RWPE1 (cell line): Measurements from ENCODE around the gene NCAPD3.

Source experiments
- CTCF ChIA-PET: fragments of 350-600 bp; sonication (Branson Sonifier 250); formaldehyde crosslinking; extraction: SDS; loops from one replicate; lab custom pipeline; 2021; lab: Yijun Ruan, JAX
- POLR2A ChIA-PET: fragments of 400-600 bp; formaldehyde crosslinking; extraction: SDS; loops from one replicate; lab custom pipeline; 2020; ENCODE audit warnings: antibody characterized with exemption; ENCODE audit not compliant: low non-redundant PET; lab: Yijun Ruan, JAX
- DNase-seq: peaks from one replicate; pipeline ENCODE4 v3.0.0; 2012; ENCODE audit warnings: low spot score
- H3K27ac ChIP-seq: fragments of 450-650 bp; 2 replicates; pipeline ENCODE4 v1.5.1; 2017
- CTCF ChIP-seq: fragments of 450-650 bp; conservative IDR thresholded peaks from 2 replicates; pipeline ENCODE4 v1.5.1; 2017; ENCODE audit warnings: low read depth, mild to moderate bottlenecking

The NCAPD3 gene

GRCh38 chr11:134233729-134234179 lies 10.0 kb upstream of the NCAPD3 start:
- TF ChIP-seq CTCF = no peak
- ChIA-PET CTCF (no interaction called here), POLR2A (interaction anchor here (1.1 kb wide), 1 partner anchor 10 kb away, joined by 3 read pairs; the partner anchor contains the start of genes NCAPD3 and VPS26B)
- DNase-seq = no peak
- H3K27ac ChIP-seq = no peak overlapping the region

DNA sequence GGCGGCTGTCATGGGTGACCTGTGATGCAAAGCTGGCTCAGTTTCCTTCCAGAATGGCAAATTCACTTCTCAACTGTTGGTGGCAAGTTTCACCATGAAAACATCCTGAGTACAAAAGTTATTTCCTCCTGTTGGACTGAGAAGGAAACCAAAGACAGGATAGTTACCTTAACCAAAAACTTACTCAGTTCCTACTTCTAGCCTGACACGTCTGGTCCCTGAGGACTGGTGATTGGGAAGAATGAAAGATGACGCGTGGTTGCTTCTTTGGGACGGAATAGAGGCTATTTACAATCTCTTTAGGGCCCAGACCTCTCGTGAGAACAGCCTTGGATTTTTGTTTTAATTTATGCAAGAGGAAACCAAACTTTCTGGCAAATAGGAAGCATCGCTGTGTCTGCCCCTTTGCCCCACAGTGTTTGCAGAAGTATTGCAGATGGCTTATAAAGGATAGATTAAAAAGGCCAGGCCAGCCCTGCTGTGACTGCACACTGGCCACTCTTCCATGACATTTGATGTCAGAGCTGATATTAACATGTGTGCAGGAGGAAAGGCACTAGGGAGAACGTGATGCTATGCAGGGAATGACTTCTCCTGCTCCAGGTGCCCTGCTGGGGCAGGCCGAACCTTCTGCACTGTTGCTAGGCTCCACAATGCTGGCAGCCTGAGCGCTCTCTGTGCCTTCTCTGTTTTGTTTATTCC lies 8.3 kb upstream of the NCAPD3 start:
- POLR2A ChIA-PET = no interaction called here
- no peak overlapping the region for H3K27ac ChIP-seq

GRCh38 chr11:134230339-134230738 lies 6.6 kb upstream of the NCAPD3 start:
- TF ChIP-seq CTCF = no peak
- no peak overlapping the region for H3K27ac ChIP-seq
- ChIA-PET CTCF (interaction anchor here (0.6 to 0.7 kb wide), 2 partner anchors 25 to 305 kb away, joined by 3 read pairs; no protein-coding TSS in a partner anchor), POLR2A (no interaction called here)
- DNase-seq = no peak

More for the DNA sequence above, 8.3 kb upstream of the NCAPD3 start:
- no peak for TF ChIP-seq CTCF
- DNase-seq = no peak
- CTCF ChIA-PET = no interaction called here

DNA sequence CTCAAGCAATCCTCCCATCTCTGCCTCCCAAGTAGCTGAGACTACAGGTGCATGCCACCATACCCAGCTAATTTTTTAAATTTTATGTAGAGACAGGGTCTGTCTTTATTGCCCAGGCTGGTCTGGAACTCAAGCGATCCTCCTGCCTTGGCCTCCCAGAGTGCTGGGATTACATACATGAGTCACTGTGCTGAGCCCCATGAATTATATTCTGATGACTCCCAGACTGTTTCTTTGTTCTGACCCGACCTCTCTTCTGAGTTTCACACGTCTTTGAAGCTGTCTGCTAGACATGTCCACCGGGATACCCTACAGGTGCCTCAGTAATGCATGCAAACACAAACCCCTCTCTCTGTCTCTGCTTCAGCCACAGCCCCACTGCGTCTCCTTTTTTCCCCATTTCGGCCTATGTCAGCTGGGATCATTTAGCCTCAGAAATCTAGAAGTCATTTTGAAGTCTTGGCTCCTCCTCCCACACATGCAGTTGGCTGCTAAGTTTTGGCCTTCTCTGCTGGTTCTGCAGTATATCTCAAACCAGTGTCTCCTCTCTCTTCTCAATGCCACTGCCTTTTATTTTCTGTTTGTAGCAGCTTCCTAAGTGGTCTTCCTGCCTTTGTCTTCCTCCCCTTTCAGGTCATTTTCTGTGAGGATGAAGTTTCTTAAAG lies 5.5 kb upstream of the NCAPD3 start:
- DNase-seq = no peak
- ChIA-PET POLR2A (no interaction called here), CTCF (interaction anchor here (0.5 to 0.6 kb wide), 3 partner anchors 16 to 720 kb away, joined by 3 read pairs; no protein-coding TSS in a partner anchor)
- no peak overlapping the region for H3K27ac ChIP-seq
- TF ChIP-seq CTCF = no peak

DNA sequence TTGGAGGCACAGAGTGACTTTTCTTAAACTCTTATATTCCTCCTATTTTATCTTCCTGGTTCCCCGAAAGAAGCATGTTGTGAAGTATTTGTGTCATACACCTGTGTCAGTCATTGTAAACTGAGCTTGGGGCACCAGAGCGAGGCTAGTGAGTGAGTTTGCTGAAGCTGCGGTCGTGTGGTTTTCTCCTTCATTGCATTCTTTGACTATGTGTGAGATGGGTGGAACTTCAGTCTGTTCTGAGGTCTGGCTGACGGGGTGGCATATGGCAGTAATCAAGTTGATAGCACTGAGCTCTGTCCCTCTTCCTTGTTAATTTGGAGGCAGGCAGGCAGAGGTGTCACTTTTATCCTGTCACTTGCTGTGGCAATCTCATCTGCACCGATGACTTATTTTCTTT lies 4.9 kb upstream of the NCAPD3 start:
- POLR2A ChIA-PET = no interaction called here
- CTCF ChIA-PET = no interaction called here
- no peak for DNase-seq
- no peak overlapping the region for H3K27ac ChIP-seq
- TF ChIP-seq CTCF = no peak

GRCh38 chr11:134226806-134227325 lies 3.1 kb upstream of the NCAPD3 start:
- no peak overlapping the region for H3K27ac ChIP-seq
- ChIA-PET POLR2A (no interaction called here), CTCF (no interaction called here)
- DNase-seq = no peak
- no peak for TF ChIP-seq CTCF
